Naive B cell (primary cell): ENCODE results near the gene ZNF768. TPM values are rescaled to one million over a fixed set of nuclear protein-coding genes. Genes with fewer than 3 reads are reported as not detected.
"Not testable (repeated sequence)": the region's sequence is repeated elsewhere in the genome, so short reads cannot be mapped to it uniquely, and the experiment has no call there.

Experiments used
- ATAC-seq, 2 donors: fragments of 150-1000 bp; cut with Tn5 transposase; 2 replicates each; pipeline ENCODE4 v1.10.0; 2021; ENCODE audit warnings: low read depth in 2 of 2, mild to moderate bottlenecking in 2 of 2, moderate library complexity in 2 of 2
- DNase-seq: peaks from one replicate; pipeline ENCODE4 v3.0.0; 2022
- H3K27ac Mint-ChIP-seq, 6 donors: one replicate each; pipeline ENCODE4 v1.8.0; 2020 to 2022; ENCODE audit warnings: mild to moderate bottlenecking in 6 of 6, mixed read lengths in 6 of 6, moderate library complexity in 5 of 6, inconsistent platforms in 2 of 6
- H3K27me3 Mint-ChIP-seq, 3 donors: one replicate each; pipeline ENCODE4 v1.8.0; 2021 to 2022; ENCODE audit warnings: mixed read lengths in 3 of 3, mild to moderate bottlenecking in 1 of 3
- H3K36me3 Mint-ChIP-seq, 2 donors: one replicate each; pipeline ENCODE4 v1.8.0; 2020 to 2022; ENCODE audit warnings: mixed read lengths in 2 of 2, inconsistent platforms in 1 of 2, mild to moderate bottlenecking in 1 of 2
- H3K4me1 Mint-ChIP-seq, 3 donors: one replicate each; pipeline ENCODE4 v1.8.0; 2020 to 2022; ENCODE audit warnings: mixed read lengths in 3 of 3, inconsistent platforms in 1 of 3, mild to moderate bottlenecking in 1 of 3, moderate library complexity in 1 of 3
- H3K4me3 Mint-ChIP-seq, 8 donors: one replicate each; pipeline ENCODE4 v1.8.0; 2020 to 2022; ENCODE audit warnings: mild to moderate bottlenecking in 8 of 8, mixed read lengths in 8 of 8, moderate library complexity in 8 of 8, inconsistent platforms in 2 of 8
- H3K9me3 Mint-ChIP-seq, 7 donors: one replicate each; pipeline ENCODE4 v1.8.0; 2020 to 2022; ENCODE audit warnings: mixed read lengths in 7 of 7, mild to moderate bottlenecking in 5 of 7, inconsistent platforms in 2 of 7, moderate library complexity in 1 of 7
- polyA plus RNA-seq, 6 donors: library from polyadenylated mRNA; unstranded; fragments of 300-500 nt; fragmentation: Illumina TruSeq; gene quantifications; one replicate each; pipeline ENCODE4 v1.2.3, GENCODE V29; 2021; ENCODE audit warnings: low read depth in 6 of 6

Gene ZNF768
- polyA plus RNA-seq, 6 donors from 2014 or later = 0.40 to 10.1 (median 6.3) TPM

- not testable (repeated sequence) for H3K27me3 Mint-ChIP-seq, DNase-seq, ATAC-seq, H3K9me3 Mint-ChIP-seq
- H3K36me3 Mint-ChIP-seq = peaks cover 8 to 17% of the 10 kb centered on the region in 2 donors
- H3K4me1 Mint-ChIP-seq = peaks cover 25 to 50% (median 29%) of the 10 kb centered on the region in 3 donors
- H3K27ac Mint-ChIP-seq = peak overlapping the region in 3 of 6 donors; percentile 39 to 85 (median 66)
- H3K4me3 Mint-ChIP-seq = peak overlapping the region in 2 of 8 donors; percentile 10 to 74
These were observed 48.6 kb downstream of the ZNF768 start for GRCh38 chr16:30477773-30478172.

DNA sequence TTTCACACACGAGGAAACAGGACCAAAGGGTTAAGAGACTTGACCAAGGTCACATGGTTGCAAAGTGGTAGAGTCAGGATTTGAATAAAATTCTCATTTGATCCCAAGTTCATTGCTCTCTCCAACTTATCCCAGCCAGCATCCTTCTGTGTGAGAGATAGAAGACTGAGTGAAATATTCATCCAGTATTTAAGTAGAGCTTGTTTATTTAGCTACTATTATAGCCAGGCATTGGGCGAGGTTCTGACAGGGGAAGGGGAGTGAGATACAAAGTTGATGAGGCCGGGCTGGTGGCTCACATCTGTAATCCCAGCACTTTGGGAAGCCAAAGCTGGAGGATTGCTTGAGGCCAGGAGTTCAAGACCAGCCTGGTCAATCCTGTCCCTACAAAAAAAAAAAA lies 49.4 kb downstream of the ZNF768 start:
- Mint-ChIP-seq H3K4me1 (peaks cover 29 to 58% (median 37%) of the 10 kb centered on the region in 3 donors), H3K27me3 (no peaks in the 10 kb centered on the region), H3K9me3 (peaks cover 0 to 2% (median 0%) of the 10 kb centered on the region in 7 donors), H3K36me3 (peaks cover 1 to 12% of the 10 kb centered on the region in 2 donors), H3K27ac (peak overlapping the region in 3 of 6 donors; percentile 49 to 85 (median 79)), H3K4me3 (no peak overlapping the region)
- no peak for ATAC-seq
- no peak for DNase-seq

- ATAC-seq (no peak), DNase-seq (no peak)
- H3K4me3 Mint-ChIP-seq = peak overlapping the region in 6 of 8 donors; percentile 9 to 82 (median 50)
- H3K4me1 Mint-ChIP-seq = peaks cover 33 to 66% (median 43%) of the 10 kb centered on the region in 3 donors
- peaks cover 0 to 2% (median 0%) of the 10 kb centered on the region in 7 donors for H3K9me3 Mint-ChIP-seq
- no peaks in the 10 kb centered on the region for H3K27me3 Mint-ChIP-seq
- H3K36me3 Mint-ChIP-seq = peaks cover 0 to 12% of the 10 kb centered on the region in 2 donors
- peak overlapping the region in 2 of 6 donors; percentile 58 to 75 for H3K27ac Mint-ChIP-seq
These were observed 51.7 kb downstream of the ZNF768 start for GRCh38 chr16:30474684-30475083.

DNA sequence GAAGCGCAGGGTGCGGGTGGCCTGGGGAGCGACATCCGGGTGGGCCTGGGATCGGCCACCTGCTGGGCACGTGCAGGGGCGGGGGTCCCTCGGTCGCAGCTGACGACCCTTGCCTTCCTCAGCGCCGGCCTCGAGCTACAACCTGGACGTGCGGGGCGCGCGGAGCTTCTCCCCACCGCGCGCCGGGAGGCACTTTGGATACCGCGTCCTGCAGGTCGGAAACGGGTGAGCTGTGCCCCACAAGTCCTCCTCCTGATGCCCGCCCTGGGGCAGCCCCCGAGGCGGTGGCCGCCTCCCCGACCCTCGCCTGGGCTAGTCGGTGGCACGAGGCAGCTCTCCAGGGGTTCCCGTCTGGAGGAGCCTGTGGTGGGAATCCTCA lies 52.3 kb downstream of the ZNF768 start:
- ATAC-seq (no peak), DNase-seq (no peak)
- H3K36me3 Mint-ChIP-seq = peaks cover 0 to 12% of the 10 kb centered on the region in 2 donors
- H3K4me3 Mint-ChIP-seq = peak overlapping the region in 6 of 8 donors; percentile 60 to 95 (median 84)
- no peaks in the 10 kb centered on the region for H3K27me3 Mint-ChIP-seq
- peaks cover 33 to 65% (median 39%) of the 10 kb centered on the region in 3 donors for H3K4me1 Mint-ChIP-seq
- peak overlapping the region in 1 of 6 donors; percentile 96 for H3K27ac Mint-ChIP-seq
- H3K9me3 Mint-ChIP-seq = peaks cover 0 to 2% (median 0%) of the 10 kb centered on the region in 7 donors

Other genes with a start within 250 kb of the ZNF768 start
- gene CD2BP2, start 171.3 kb downstream of the ZNF768 start, polyA plus RNA-seq = 10 to 100 TPM; 24.2 to 36.1 (median 29.7) TPM
- 10 to 100 TPM in 3 of 6 donors, 1 to 10 TPM in 3; 6.2 to 16.9 (median 9.7) TPM for gene TBC1D10B, start 156.1 kb downstream of the ZNF768 start, polyA plus RNA-seq
- gene MYL11, start 151.8 kb downstream of the ZNF768 start, polyA plus RNA-seq = not detected
- gene SEPTIN1, start 144.0 kb downstream of the ZNF768 start, polyA plus RNA-seq = 100 to 1,000 TPM; 102 to 145 (median 112) TPM
- 1 to 10 TPM; 3.4 to 9.9 (median 7.0) TPM for gene ZNF48, start 131.1 kb downstream of the ZNF768 start, polyA plus RNA-seq
- gene ZNF771, start 119.0 kb downstream of the ZNF768 start, polyA plus RNA-seq = 1 to 10 TPM in 5 of 6 donors, not detected in 1; 1.7 to 5.0 (median 2.3) TPM
- gene DCTPP1, start 96.5 kb downstream of the ZNF768 start, polyA plus RNA-seq = 100 to 1,000 TPM; 101 to 145 (median 123) TPM
- 10 to 100 TPM; 45.7 to 86.2 (median 73.6) TPM for gene SEPHS2, start 80.7 kb downstream of the ZNF768 start, polyA plus RNA-seq
- 10 to 100 TPM; 21.3 to 36.8 (median 25.6) TPM for gene ITGAL, start 53.8 kb downstream of the ZNF768 start, polyA plus RNA-seq
- 10 to 100 TPM; 12.0 to 18.3 (median 15.1) TPM for gene ZNF747, start 8.3 kb upstream of the ZNF768 start, polyA plus RNA-seq
- gene ZNF764, start 31.8 kb upstream of the ZNF768 start, polyA plus RNA-seq = 1 to 10 TPM in 5 of 6 donors, not detected in 1; 2.3 to 6.8 (median 4.7) TPM
- 10 to 100 TPM; 28.0 to 41.5 (median 36.1) TPM for gene ZNF688, start 45.1 kb upstream of the ZNF768 start, polyA plus RNA-seq
- gene ZNF785, start 59.1 kb upstream of the ZNF768 start, polyA plus RNA-seq = 1 to 10 TPM; 1.4 to 4.4 (median 2.9) TPM
- gene ZNF689, start 83.8 kb upstream of the ZNF768 start, polyA plus RNA-seq = 10 to 100 TPM in 4 of 6 donors, 1 to 10 TPM in 2; 6.1 to 12.8 (median 10.5) TPM
- 10 to 100 TPM; 11.6 to 40.9 (median 17.8) TPM for gene PRR14, start 124.4 kb upstream of the ZNF768 start, polyA plus RNA-seq
- 1 to 10 TPM in 5 of 6 donors, under 1 TPM in 1; 0.88 to 9.0 (median 4.2) TPM for gene FBRS, start 131.9 kb upstream of the ZNF768 start, polyA plus RNA-seq
- 10 to 100 TPM in 5 of 6 donors, not detected in 1; 11.9 to 41.5 (median 14.8) TPM for gene SRCAP, start 172.6 kb upstream of the ZNF768 start, polyA plus RNA-seq
- 10 to 100 TPM; 24.7 to 43.9 (median 29.8) TPM for gene PHKG2, start 221.9 kb upstream of the ZNF768 start, polyA plus RNA-seq
- gene CFAP119, start 235.5 kb upstream of the ZNF768 start, polyA plus RNA-seq = under 1 TPM; 0.16 to 0.88 (median 0.62) TPM
- 10 to 100 TPM; 15.0 to 51.6 (median 28.8) TPM for gene RNF40, start 235.8 kb upstream of the ZNF768 start, polyA plus RNA-seq